ENCODE data around the gene SERINC1.

GRCh38 chr6:122408702-122409458 lies 62.7 kb downstream of the SERINC1 start:
- no peak for TF ChIP-seq TCF12 (IDR thresholded peaks at IDR 0.05; ENCODE audit: low read depth)
- TF ChIP-seq CEBPB (IDR thresholded peaks at IDR 0.05) = no peak
- TF ChIP-seq RAD21 (IDR thresholded peaks at IDR 0.05; ENCODE audit: low read depth) = no peak
- no peak for TF ChIP-seq EP300 (IDR thresholded peaks at IDR 0.05; ENCODE audit: borderline replicate concordance)
- no peak for TF ChIP-seq NFIC (IDR thresholded peaks at IDR 0.05)
- no peak for TF ChIP-seq ZBTB7A (IDR thresholded peaks at IDR 0.05; ENCODE audit: low read depth)
- TF ChIP-seq YY1 (IDR thresholded peaks at IDR 0.05; ENCODE audit: low read depth) = no peak
- TF ChIP-seq TAF1 (IDR thresholded peaks at IDR 0.05; ENCODE audit: low read depth) = no peak
- TF ChIP-seq, protein P1, sequence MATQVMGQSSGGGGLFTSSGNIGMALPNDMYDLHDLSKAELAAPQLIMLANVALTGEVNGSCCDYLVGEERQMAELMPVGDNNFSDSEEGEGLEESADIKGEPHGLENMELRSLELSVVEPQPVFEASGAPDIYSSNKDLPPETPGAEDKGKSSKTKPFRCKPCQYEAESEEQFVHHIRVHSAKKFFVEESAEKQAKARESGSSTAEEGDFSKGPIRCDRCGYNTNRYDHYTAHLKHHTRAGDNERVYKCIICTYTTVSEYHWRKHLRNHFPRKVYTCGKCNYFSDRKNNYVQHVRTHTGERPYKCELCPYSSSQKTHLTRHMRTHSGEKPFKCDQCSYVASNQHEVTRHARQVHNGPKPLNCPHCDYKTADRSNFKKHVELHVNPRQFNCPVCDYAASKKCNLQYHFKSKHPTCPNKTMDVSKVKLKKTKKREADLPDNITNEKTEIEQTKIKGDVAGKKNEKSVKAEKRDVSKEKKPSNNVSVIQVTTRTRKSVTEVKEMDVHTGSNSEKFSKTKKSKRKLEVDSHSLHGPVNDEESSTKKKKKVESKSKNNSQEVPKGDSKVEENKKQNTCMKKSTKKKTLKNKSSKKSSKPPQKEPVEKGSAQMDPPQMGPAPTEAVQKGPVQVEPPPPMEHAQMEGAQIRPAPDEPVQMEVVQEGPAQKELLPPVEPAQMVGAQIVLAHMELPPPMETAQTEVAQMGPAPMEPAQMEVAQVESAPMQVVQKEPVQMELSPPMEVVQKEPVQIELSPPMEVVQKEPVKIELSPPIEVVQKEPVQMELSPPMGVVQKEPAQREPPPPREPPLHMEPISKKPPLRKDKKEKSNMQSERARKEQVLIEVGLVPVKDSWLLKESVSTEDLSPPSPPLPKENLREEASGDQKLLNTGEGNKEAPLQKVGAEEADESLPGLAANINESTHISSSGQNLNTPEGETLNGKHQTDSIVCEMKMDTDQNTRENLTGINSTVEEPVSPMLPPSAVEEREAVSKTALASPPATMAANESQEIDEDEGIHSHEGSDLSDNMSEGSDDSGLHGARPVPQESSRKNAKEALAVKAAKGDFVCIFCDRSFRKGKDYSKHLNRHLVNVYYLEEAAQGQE (IDR thresholded peaks at IDR 0.05; ENCODE audit: low read depth) = no peak
- TF ChIP-seq, protein P2, sequence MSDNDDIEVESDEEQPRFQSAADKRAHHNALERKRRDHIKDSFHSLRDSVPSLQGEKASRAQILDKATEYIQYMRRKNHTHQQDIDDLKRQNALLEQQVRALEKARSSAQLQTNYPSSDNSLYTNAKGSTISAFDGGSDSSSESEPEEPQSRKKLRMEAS (IDR thresholded peaks at IDR 0.05) = no peak
- no peak for TF ChIP-seq FOXM1 (IDR thresholded peaks at IDR 0.05; ENCODE audit: borderline replicate concordance, low read depth)
- TF ChIP-seq CREB1 (IDR thresholded peaks at IDR 0.05; ENCODE audit: low read depth) = no peak

Data from Ishikawa (cell line).